Aorta (tissue), 5 donors: ENCODE measurements around the gene IFT20. TPM values are rescaled to one million over a fixed set of nuclear protein-coding genes. Genes with fewer than 3 reads are reported as not detected.
A peak's percentile ranks its signal among the peaks of the same experiment; 100 is the strongest.

Source experiments
- ATAC-seq: fragments of 200-7000 bp; cut with Tn5 transposase; one replicate; pipeline ENCODE4 v1.9.1; 2022; ENCODE audit warnings: moderate library complexity; ENCODE audit not compliant: low FRiP score
- DNase-seq, 2 donors: peaks; one replicate each; pipeline ENCODE4 v3.0.0-alpha.2; 2020
- H3K27ac ChIP-seq, 2 donors: one replicate each; pipeline ENCODE4 v1.5.1; 2013; ENCODE audit warnings: low read length in 2 of 2, mild to moderate bottlenecking in 2 of 2, moderate library complexity in 2 of 2, control low read depth in 1 of 2, inconsistent platforms in 1 of 2, low read depth in 1 of 2
- H3K27me3 ChIP-seq, 2 donors: one replicate each; pipeline ENCODE4 v1.6.1; 2013; ENCODE audit warnings: control low read depth in 1 of 2, low read length in 1 of 2, mild to moderate bottlenecking in 1 of 2, moderate library complexity in 1 of 2; ENCODE audit not compliant: insufficient read depth in 2 of 2, control insufficient read depth in 1 of 2
- H3K36me3 ChIP-seq, 2 donors: one replicate each; pipeline ENCODE4 v1.6.1; 2013; ENCODE audit warnings: control low read depth in 1 of 2, low read length in 1 of 2, mild to moderate bottlenecking in 1 of 2; ENCODE audit not compliant: insufficient read depth in 2 of 2, control insufficient read depth in 1 of 2
- H3K4me1 ChIP-seq, 2 donors: one replicate each; pipeline ENCODE4 v1.6.1; 2013; ENCODE audit warnings: low read length in 2 of 2, control low read depth in 1 of 2, mild to moderate bottlenecking in 1 of 2, moderate library complexity in 1 of 2; ENCODE audit not compliant: insufficient read depth in 2 of 2, control insufficient read depth in 1 of 2
- H3K4me3 ChIP-seq, 2 donors: one replicate each; pipeline ENCODE4 v1.5.1; 2013; ENCODE audit warnings: low read length in 2 of 2, control low read depth in 1 of 2, mild to moderate bottlenecking in 1 of 2
- H3K9me3 ChIP-seq: one replicate; pipeline ENCODE4 v1.6.1; 2013; ENCODE audit warnings: mild to moderate bottlenecking, low read length; ENCODE audit not compliant: control insufficient read depth
- WGBS, 2 donors: extraction: QIAGEN DNeasy Blood & Tissue Kit; methylation state at CpG; one replicate each; pipeline ENCODE4 v1.1.7; 2013; 5-methylcytosine and 5-hydroxymethylcytosine counted together
- intact Hi-C, 2 donors: fragments of 100-400 bp; cut with DNase I; formaldehyde crosslinking; loops; one replicate each; pipeline versions ENCODE4 v1.14.2 to v1.15.0; 2022
- polyA plus RNA-seq, 2 donors: library from polyadenylated mRNA; stranded (reverse); fragments of 200-250 nt; gene quantifications; one replicate each; pipeline ENCODE4 v1.2.3, GENCODE V29; 2013
- total RNA-seq, 2 donors: library from RNA; stranded (reverse); fragmentation: NEBNext Ultra II Directional; extraction: Animal tissue kit (Norgen Biotek cat#: 25700); gene quantifications; one replicate each; pipeline ENCODE4 v1.2.1, GENCODE V29; 2021
- donor health status: healthy with polysubstance abuse.
- donor health status: Bipolar disorder and iron deficiency.
- donor health status: DM: no; HTN: no; CAD: no.
- donor health status: DM: no; HTN: no; CAD: no.
- donor health status: DM: yes; HTN: yes; CAD: no.

Gene IFT20
- total and polyA plus RNA-seq, 4 donors = 34.5 to 74.3 (median 54.0) TPM

DNA sequence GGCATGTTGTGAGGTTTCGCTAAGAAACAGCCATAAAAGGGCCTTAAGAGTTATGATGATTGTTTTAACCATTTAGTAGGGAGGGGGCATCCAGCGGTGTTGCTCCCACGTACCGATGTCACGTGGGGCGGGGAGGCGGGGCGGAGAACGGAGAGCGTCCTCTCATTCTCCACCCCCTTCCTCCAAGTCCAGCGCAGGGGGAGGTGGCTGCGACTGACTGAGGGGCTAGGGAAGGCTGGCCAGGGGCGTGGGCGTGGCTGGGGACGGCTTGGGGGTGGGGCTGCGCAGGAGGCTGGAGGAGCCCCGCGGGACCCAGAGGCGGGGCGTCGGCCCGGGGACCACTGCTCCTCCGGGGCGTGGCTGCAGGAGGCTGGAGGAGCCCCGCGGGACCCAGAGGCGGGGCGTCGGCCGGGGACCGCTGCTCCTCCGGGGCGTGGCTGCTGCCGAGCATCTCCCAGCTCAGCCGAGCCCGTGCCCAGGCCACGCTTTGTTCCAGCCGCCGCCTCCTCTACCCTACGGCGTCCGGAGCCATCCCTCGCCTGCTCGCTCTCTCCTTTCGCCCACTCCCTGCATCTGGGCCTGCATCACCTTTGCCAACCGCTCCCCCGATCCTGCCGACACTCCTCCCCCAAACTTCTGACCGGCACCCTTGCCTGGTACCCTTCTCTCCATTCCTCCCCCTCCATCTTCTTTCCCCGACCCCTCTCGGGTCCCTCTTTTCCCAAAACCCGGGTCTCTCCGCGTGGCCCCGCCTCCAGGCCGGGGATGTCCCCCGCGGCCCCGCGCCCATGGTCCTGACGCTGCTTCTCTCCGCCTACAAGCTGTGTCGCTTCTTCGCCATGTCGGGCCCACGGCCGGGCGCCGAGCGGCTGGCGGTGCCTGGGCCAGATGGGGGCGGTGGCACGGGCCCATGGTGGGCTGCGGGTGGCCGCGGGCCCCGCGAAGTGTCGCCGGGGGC is 36.3 kb upstream of the IFT20 start, which contains the start of gene SARM1:
Gene SARM1, plus strand, starts transcription at position 450 of the 958 bp plus-strand sequence. Its CDS starts 339 bp downstream, at position 789.
- Histone ChIP-seq H3K27me3 (no peaks in the 10 kb centered on the region), H3K27ac (peak within 1 kb of the TSS; percentile 15 to 31), H3K4me3 (peak within 1 kb of the TSS; percentile 51 to 55), H3K36me3 (no peaks in the 10 kb centered on the region), H3K9me3 (no peaks in the 10 kb centered on the region), H3K4me1 (no peaks in the 10 kb centered on the region)
- peak; percentile 88 for ATAC-seq
- intact Hi-C loops = no loop called here
- DNase-seq = peak; percentile 93 to 98
- WGBS, 2 donors = 1% methylated on average over 66 to 80 of the region's 80 CpGs

DNA sequence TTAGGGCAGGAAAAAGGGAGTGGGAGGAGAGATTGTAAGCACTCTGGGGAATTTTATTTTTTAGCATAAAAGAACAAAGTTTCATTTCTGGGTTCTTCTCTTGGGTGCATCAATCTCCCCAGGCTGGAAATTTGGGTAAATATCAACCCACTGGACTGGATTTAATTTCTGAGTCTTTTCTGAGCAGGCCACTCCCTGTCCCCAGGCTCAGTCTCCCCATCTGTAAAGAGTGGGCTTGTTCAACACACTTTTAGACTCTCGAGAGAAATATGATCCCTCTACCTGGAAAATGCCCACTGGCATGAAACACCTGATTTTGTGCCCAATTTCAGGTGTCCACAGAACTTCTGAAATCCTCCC is 35.5 kb upstream of the IFT20 start:
- no peaks in the 10 kb centered on the region for H3K36me3 ChIP-seq
- H3K4me3 ChIP-seq = no peak overlapping the region
- no peaks in the 10 kb centered on the region for H3K4me1 ChIP-seq
- ATAC-seq (no peak), DNase-seq (no peak)
- peak overlapping the region; percentile 5 to 31 for H3K27ac ChIP-seq
- no peaks in the 10 kb centered on the region for H3K9me3 ChIP-seq
- intact Hi-C loops = no loop called here
- 66% methylated on average over 1 of the region's 1 CpG for WGBS, 2 donors
- no peaks in the 10 kb centered on the region for H3K27me3 ChIP-seq

DNA sequence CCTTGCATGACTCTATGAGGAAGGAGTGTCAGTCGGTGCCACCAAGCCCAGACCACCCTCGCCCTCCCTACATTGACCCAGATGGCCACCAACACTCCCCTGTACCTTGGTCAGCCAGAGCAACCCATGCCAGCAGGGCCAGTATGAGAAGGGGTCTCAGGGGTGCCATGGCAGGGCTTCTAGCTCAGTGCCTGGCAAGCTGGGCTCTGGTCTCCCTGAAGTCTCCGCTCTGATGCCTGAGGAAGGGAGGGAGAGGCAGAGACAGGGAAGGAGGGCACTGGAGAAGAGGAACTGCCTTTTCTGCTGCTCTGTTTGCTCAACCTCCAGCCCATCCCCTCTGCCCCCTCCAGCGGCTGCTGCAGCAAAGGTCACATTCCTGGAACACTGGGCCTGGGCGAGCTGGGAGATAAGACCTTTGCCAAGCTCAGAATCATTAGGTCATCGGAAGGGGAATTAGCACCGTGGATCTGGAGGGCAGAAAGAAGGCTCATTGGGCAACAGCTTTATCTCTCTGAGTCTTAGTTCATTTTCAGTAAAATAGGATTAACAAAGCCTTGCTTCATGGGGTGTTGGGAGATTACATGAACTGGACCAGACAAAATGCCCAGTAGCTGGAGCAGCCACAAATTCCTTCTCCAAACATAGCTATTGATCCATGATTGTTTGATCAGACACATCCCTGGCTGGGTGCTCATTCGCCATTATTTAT is 34.9 kb upstream of the IFT20 start, which contains the start of gene VTN:
Gene VTN, minus strand, starts transcription at position 273 of the 709 bp plus-strand sequence. Its CDS starts 104 bp downstream, at position 169.
- peak within 1 kb of the TSS; percentile 31 to 46 for H3K27ac ChIP-seq
- H3K27me3 ChIP-seq = no peaks in the 10 kb centered on the region
- H3K36me3 ChIP-seq = no peaks in the 10 kb centered on the region
- intact Hi-C loops = no loop called here
- H3K4me3 ChIP-seq = no peak within 1 kb of the TSS
- H3K4me1 ChIP-seq = no peaks in the 10 kb centered on the region
- no peaks in the 10 kb centered on the region for H3K9me3 ChIP-seq
- no peak for ATAC-seq
- WGBS, 2 donors = 21 to 22% methylated on average over 8 of the region's 8 CpGs
- DNase-seq = no peak

DNA sequence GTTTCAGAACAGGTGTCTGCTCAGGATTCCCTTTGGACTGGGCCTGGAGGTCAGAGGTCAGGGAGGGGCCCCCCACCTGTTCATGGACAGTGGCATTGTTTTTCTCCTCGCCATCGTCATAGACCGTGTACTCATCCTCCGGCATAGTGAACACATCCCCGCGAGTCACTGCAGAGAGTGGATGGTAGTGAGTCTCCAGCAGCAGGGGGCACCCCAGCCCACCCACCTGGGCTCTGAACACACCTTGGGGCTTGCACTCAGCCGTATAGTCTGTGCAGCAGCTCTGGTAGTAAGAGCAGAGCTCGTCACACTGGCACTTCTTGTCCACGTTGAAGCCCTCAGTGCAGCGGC is 34.4 kb upstream of the IFT20 start:
- Histone ChIP-seq H3K4me3 (no peak overlapping the region), H3K27ac (no peak overlapping the region), H3K9me3 (no peaks in the 10 kb centered on the region), H3K27me3 (no peaks in the 10 kb centered on the region), H3K36me3 (no peaks in the 10 kb centered on the region), H3K4me1 (no peaks in the 10 kb centered on the region)
- WGBS, 2 donors = 69 to 72% methylated on average over 10 of the region's 10 CpGs
- intact Hi-C loops = no loop called here
- ATAC-seq = no peak
- DNase-seq = no peak

DNA sequence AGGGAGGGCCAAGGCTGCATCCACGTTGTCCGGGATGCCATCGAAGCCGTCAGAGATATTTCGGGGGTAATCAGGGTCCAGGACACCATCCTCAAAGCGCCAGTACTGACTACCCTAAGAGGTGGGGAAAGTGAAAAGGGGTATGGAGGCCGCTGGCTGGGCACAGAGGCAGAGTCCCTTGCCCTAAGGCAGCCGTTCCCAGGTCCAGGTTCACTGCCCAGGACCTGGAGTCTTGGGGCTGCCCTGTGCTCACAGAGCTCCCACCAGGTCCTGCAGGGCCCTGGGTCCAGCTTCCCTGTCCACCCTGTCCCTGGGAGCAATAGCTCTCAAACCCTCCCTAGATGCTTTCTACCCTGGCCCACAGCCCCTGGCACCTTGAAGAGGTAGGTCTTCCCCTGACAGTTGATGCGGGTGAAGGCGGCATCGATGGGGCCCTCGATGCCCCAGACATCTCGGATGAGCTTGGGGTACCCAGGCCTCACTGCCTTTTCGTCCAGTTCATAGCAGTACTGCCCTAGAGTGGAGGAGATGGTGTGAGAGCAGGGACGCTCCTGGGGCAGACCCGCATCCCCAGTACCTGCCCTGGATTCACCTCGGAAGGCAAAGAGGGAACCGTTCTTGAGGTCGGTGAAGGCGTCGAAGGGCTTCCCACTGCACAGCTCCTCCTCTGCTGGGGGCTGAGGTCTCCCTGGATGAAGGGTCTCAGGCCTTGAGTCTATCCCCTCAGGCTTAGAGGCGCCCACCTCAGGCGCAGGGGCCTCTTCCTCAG is 33.8 kb upstream of the IFT20 start:
- DNase-seq (no peak), ATAC-seq (no peak)
- H3K27me3 ChIP-seq = no peaks in the 10 kb centered on the region
- H3K4me3 ChIP-seq = no peak overlapping the region
- no peaks in the 10 kb centered on the region for H3K36me3 ChIP-seq
- H3K4me1 ChIP-seq = no peaks in the 10 kb centered on the region
- H3K9me3 ChIP-seq = no peaks in the 10 kb centered on the region
- intact Hi-C loops = no loop called here
- no peak overlapping the region for H3K27ac ChIP-seq
- WGBS, 2 donors = 90 to 91% methylated on average over 23 of the region's 23 CpGs

DNA sequence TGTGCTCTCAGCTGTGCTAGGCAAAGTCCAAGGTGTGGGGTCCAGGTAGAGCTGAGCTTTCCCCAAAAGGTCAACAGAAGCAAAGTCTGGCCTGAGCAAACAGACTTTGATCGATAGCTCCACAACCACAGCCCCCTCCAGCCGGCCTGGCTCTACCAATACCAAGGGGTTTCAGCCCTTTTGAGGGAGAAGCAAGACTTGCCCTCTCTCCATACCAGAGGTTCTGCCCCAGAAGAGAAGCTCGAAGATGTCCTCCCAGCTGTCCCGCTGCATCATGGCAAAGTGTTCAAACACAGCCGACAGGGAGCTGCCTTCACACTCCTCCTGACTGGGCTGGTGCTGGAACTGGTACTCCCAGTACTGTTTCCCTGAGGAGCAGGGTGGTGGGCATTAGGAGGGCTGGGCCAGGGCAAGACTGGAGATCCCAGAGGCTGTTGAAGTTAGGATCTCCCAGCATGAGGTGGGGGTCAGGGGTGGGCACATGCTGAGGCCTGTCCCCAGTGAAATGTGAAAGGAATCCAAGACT is 33.1 kb upstream of the IFT20 start:
- H3K36me3 ChIP-seq = peaks cover 0 to 2% of the 10 kb centered on the region in 2 donors
- no peaks in the 10 kb centered on the region for H3K27me3 ChIP-seq
- no peaks in the 10 kb centered on the region for H3K9me3 ChIP-seq
- ATAC-seq = no peak
- no peak for DNase-seq
- 80 to 83% methylated on average over 5 of the region's 5 CpGs for whole genome bisulfite sequencing, 2 donors
- H3K4me3 ChIP-seq = no peak overlapping the region
- no peak overlapping the region for H3K27ac ChIP-seq
- H3K4me1 ChIP-seq = no peaks in the 10 kb centered on the region
- intact Hi-C loops = no loop called here

DNA sequence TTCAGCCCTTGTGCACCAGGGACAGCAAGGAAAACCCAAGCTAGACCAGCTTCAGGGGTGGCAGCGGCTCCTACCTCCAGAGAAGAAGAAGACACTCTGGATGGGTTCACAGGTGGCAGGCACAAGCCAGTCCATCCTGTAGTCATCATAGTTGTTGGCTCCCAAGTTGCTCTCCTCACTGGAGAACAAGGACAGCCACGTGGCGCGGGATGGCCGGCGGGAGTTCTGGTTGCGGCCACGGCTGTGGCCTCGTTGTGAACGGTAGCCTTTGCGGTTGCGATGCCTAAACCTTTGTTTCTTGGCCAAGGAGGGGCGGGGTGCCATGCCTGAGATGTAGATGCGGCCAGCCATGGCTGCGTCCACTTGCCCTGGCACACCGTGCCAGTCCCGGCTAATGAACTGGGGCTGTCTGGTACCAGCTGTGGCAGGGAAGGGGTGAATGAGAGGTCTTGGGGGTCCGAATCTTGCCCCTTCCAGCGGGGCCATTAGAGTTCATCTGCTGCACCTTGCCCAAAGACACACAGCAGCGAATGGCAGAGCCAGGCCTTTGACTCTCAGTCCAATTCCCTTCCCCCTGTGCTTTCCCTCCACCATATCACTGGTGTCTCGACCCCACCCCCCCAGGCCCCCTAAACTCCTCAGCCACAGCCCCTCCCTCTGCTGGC is 32.5 kb upstream of the IFT20 start:
- DNase-seq (no peak), ATAC-seq (no peak)
- no peaks in the 10 kb centered on the region for H3K27me3 ChIP-seq
- H3K27ac ChIP-seq = no peak overlapping the region
- H3K4me3 ChIP-seq = no peak overlapping the region
- intact Hi-C loops = no loop called here
- H3K9me3 ChIP-seq = no peaks in the 10 kb centered on the region
- H3K4me1 ChIP-seq = no peaks in the 10 kb centered on the region
- peaks cover 0 to 2% of the 10 kb centered on the region in 2 donors for H3K36me3 ChIP-seq
- 88 to 90% methylated on average over 21 of the region's 21 CpGs for WGBS, 2 donors

DNA sequence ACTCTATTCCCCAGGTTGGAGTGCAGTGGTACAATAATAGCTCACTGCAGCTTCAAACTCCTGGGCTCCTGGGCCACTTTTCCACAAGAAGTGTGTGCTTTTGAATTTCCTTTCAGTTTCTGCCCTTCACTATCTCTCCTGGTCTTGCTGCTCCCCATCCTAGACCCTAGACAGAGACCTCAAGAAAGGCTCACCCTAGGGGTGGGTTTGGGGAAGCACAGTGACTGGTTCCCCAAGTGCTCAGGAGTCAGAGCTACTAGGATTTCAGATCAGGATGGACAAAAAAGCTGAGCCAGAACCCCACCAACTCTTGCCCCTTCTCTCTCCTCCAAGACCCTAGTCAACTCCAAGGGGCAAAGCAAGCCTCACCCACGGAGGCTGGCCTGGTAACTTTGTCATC is 31.3 kb upstream of the IFT20 start:
- H3K9me3 ChIP-seq = no peaks in the 10 kb centered on the region
- no peak overlapping the region for H3K27ac ChIP-seq
- no peak for DNase-seq
- intact Hi-C loops = no loop called here
- H3K36me3 ChIP-seq = peaks cover 0 to 2% of the 10 kb centered on the region in 2 donors
- 58 to 80% methylated on average over 1 of the region's 1 CpG for WGBS, 2 donors
- no peaks in the 10 kb centered on the region for H3K27me3 ChIP-seq
- no peak for ATAC-seq
- no peak overlapping the region for H3K4me3 ChIP-seq
- no peaks in the 10 kb centered on the region for H3K4me1 ChIP-seq
